A172 (cell line): ENCODE results near the gene TINAGL1. TPM values are rescaled to one million over a fixed set of nuclear protein-coding genes. Genes with fewer than 3 reads are reported as not detected.

Source experiments
- DNase-seq: peaks from one replicate; pipeline ENCODE4 v3.0.0-alpha.2; 2015; ENCODE audit warnings: low spot score
- total RNA-seq: library from RNA; depleted of rRNA; stranded (reverse); fragments of >200 nt; shearing (Covaris generic); gene quantifications from 2 replicates; pipeline ENCODE4 v1.2.3, GENCODE V29; 2014

Gene TINAGL1
- total RNA-seq, 1 experiment from 2014 or later, result 178 TPM

DNA sequence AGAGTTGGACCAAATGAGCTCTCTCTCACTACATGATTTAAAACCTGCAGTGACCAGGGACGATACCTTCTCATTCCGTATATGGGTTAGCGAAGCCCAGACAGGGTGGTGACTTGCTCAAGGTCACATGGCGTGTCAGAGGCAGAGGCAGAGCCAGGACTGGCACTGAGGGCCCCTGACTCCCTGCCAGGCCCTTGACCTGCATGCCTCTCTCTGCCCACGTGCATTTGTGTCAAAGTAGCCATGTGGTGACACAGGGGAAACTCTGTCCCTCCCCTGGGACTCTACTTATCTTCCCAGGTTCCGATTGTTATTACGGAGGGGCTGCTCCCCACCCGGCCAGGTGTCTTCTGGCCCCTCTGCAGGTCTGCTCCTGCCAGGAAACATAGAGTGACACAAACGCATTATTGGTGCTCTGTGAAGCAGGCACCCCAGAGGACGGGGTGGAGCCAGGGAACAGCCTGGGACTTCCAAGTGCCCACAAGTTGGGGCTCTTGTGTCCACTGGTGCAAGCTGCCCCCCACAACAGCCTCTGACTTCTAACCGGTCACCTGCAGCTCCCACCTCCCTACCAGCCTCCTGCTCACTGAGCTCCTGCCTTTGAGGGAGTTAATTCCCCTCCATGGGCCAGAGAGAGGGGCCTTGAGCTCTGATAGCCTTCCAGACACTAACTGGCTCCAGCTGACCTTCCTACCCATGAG lies 7.3 kb upstream of the TINAGL1 start:
- DNase-seq, result no peak

DNA sequence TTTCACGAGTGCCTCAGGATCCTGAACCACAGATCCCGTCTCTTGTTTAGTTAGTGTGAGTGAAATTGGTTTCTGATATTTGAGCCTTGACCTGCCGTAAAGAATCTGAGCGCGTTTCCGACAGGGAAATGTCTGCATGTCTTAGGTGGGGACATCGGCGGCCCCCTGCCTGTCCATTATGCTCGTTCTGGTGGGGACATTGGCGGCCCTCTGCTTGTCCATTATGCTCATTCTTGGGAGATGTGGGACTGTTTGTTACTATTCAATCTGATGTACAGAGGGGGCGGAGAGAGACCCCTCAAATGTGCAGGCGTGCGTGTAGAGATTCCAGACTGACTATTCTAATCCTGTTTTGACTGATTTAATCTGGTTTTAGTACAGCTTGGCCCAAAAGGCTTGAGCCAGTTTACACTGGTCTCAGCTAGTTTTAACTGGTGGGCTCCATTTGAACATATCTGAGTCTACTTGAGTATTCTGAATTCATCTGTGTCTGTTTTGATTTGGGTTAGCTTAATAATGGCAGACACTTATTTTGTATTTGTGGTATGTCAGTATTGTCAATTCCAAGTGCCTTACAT lies 6.6 kb upstream of the TINAGL1 start:
- no peak for DNase-seq

DNA sequence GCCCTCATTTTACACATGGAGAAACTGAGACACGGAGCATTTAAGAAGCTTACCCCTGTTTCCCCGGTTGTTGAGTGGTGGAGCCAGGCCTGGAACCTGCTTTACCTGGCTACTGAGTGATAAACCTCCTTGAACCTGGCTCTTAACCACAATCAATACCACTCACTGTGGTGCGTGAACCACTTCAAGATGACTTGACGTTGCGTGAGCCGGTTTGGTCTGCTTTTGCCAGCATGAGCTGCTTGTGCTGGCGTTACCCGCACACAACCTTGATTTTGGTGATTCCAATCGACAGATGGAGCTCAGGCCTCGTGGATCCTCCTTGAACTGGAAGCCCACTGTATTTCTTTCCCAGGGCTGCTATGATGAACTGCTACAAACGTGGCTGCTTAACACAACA lies 6.1 kb upstream of the TINAGL1 start:
- no peak for DNase-seq

DNA sequence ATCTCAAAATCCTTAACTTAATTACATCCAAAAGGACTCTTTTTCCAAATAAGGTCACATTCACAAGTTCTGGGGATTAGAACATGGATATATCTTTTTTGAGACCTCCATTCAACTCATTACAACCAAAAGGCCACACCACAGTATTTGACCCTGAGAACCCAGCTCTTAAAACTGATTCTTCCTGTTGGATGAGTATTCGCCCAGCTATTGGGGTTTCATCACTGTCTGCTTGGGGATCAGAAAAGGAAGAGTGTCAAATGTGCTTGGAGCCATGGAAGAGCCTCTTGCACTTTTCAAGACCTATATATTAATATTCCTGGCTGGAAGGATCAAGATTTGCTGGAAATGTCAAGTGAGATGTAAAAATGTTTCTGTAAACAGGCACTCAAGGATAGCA lies 5.4 kb upstream of the TINAGL1 start:
- no peak for DNase-seq

DNA sequence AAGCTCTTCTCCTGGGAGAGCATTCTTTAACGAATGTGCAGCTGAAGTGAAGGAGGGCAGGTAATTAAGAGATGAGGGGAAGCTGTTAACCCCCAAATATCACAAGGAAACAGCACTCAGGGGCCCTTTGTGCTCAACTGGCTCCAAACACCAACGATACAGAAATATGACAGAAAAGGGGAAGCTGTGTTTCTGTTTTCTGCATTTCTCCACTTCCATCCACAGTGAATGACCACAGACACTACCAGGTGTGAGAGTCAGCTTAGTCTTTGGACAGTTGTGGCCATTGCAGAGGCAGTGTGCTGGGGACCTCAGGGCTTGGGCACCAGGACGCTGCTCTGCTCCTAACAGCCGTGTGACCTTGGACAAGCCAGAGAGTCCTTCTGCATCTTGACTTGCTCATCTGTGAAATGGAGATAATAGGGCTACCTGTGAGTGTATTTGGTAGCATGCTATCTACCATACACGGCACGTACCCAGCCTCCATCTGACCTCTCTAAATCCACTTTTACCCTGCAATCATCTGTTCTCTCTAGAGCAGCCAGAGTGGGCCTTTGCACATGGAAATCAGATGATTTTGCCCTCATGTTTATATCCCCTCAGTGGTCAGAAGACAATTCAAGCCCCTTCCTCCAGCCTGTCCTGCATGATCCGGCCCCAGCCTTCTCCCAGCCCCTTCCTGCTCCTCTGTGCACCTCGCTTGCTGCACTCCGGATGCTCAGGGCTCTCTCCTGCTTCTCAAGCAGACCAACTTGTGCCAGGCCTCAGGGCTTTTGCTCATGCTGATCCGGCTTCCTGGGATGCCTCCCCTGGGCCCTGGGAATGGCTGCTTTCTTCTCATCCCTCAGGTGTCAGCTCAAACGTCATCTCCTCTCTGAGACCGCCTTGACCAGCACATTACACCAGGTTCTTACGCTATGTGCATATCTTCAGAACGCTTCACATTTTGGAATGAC lies 4.7 kb upstream of the TINAGL1 start:
- DNase-seq, result no peak

DNA sequence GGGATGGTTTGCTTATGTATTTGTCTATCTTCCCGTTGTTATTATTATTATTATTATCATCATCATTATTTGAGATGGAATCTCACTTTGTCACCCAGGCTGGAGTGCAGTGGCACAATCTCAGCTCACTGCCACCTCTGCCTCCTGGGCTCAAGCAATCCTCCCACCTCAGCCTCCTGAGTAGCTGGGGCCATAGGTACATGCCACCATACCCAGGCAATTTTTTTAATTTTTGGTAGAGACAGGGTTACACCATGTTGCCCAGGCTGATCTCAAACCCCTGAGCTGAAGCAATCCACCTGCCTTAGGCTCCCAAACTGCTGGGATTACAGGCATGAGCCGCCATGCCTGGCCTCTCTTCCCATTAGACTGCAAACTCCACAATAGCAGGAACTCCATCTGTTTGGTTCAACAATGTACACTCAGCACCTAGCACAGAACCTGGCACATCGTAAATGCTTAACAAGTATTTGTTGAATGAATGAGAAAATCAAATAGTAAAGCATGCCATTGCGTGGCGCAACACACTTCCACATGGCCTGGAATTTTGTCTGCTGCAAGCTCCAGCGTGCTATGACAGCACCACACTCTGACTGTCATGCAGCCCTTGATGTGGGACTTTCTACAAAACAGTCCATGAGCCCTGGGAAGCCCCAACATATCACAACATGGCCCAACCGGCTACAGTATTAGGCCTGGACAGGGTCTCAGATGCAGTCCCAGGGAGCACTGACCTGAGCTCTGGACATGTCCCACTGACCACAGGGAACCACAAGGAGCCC lies 3.8 kb upstream of the TINAGL1 start:
- no peak for DNase-seq

DNA sequence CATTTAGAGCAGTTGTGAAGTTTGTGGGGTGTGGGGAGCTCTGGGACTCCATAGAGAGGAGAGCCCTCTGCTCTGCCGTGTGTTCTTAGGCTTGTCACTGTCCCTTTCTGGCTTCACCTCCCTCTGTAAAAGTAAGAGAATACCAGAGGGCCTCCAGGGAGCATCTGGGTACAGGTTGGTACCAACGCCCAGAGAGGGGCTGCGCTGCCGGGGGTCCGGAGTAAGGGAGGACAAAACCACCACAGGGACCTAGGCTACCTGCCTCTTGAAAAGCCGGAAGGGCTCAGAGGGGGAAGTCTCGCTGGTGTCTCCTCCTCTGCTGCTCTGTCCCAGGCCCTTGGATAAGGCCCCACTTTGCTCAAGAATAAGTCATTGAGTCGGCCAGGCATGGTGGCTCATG lies 3.1 kb upstream of the TINAGL1 start:
- DNase-seq, result no peak

DNA sequence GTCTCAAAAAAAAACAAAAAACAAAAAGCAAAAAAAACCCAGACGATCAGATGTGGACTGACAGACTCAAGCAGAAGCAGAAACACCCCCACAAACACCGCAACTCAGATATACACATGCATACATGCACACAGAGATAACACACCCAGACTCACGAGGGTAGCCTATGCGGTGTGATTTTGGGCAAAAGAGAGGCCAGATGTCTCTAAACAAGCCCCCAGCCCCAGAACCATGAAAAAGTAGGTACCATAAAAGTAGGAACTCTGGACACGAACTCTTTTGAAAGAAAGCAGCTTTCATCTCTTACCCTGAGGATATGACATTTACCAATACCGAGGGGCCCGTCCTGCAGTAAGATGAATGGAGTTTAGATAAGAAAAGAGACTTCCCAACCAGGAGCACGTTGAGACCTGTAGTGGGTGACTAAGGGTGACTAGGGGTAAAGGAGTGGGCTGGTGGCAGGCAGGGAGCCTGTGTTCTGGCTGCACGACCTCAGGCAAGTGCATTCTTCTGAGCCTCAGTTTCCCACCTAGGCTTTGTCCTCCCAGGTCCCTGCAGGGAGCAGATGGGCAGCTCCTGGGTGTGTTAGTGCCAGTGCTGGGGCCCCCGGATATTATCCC lies 1.5 kb upstream of the TINAGL1 start:
- DNase-seq, result no peak

DNA sequence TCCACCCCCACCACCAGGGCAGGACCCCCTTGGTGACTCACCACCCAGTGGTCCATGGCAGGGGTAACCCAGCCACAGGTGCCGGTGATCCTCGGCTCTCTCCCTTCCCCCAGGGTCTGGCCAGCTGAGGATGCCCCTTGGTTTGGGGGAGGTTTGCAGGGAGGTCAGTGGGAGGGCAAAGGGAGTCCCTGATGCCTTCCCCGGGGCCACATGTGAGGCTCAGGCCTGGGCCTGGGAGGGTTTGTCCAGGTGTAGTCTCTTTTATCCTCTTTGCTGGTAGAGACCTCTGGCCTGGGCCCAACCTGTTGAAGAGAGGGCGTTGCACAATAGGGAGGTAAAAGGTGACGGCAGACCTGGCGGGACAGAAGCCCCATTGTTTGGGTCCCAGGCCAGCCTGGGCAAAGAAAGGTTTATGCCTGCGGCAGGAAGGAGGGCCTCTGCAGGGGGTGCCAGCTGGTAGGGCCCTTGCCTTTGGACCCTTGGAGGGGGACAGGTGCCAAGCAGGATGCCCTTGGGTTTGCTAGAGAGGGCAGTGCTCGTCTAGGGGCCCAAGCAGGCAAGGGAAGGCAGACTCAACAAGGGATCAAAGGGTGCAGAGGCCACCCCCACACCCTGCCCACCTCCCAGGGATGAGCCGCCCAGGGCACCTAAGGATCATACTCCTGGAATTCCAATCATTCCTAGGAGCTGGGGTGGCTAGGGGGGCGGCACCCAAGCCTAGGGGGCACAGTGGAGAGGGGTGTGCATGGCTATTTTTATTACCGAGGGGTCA lies 760 bp upstream of the TINAGL1 start:
- no peak for DNase-seq

DNA sequence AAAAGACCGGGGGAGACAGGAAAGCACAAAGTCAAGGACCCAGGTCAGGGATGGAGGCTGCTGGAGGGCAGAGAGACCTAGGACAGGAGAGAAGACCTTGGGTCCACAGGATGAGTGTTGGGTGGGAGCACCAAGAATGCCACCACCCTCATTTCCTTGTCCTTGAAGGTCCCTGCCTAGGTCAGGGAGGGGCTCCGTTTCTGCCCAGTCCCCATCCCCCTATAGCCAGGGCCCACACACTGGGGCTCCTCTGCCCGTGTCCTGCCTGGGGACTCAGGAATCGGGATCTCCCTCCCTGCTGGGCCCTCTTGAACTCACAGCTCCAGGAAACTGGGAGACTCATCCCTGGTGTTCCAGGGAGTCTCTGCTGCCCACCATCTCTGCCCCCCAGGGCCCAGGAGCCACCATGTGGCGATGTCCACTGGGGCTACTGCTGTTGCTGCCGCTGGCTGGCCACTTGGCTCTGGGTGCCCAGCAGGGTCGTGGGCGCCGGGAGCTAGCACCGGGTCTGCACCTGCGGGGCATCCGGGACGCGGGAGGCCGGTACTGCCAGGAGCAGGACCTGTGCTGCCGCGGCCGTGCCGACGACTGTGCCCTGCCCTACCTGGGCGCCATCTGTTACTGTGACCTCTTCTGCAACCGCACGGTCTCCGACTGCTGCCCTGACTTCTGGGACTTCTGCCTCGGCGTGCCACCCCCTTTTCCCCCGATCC lies 584 bp downstream of the TINAGL1 start:
- no peak for DNase-seq

DNA sequence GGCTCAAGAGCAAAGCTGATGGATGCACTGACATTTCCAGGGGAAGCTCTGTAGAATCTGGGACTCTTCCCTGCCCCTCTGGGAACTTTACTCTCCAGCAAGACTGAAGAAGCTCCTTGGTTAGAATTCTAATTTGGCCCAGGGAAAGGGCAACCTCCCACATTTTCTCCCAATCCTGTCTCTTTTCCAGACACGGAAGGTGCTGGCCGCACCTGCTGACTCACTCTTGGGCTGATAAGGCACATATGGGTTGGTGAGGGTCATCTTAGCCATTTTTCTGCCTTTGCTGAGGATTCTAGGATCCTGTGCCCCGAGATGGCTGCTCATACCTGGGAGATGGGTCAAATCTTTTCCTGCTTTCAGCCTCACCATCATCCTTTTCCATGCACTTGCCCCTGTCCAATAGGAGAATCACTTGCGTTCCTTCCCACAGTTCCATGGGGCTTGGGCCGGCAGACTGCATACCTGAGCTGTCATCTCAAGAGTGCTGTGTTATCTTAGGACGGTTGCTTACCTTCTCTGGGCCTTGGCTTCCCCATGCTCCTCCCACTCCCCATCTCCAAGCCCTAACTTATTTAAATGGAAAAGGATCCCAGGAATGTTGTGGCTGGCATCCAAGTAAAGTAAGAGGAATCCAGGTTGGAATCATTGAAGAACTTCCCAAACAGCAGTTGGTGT lies 1.3 kb downstream of the TINAGL1 start:
- peak; percentile 53 for DNase-seq

DNA sequence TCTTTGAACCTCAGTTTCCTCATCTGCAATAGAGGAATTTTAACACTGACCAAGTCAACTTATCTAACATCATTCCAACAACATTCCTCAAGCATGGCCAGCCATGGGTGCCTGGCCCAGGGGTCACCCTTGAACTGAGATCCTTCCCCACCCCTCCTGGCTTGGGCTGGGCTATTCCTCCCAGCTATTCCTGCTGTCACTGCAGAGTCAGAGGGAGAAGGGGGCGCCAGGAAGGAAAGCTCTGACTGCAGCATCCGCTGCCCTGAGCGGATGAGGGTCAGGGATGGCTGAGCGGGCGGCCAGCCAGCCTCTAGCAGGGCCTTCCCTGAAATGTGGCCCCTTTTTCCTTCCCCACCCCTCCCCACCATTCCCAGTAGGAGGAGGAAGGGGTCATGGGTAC lies 3.1 kb downstream of the TINAGL1 start:
- no peak for DNase-seq

DNA sequence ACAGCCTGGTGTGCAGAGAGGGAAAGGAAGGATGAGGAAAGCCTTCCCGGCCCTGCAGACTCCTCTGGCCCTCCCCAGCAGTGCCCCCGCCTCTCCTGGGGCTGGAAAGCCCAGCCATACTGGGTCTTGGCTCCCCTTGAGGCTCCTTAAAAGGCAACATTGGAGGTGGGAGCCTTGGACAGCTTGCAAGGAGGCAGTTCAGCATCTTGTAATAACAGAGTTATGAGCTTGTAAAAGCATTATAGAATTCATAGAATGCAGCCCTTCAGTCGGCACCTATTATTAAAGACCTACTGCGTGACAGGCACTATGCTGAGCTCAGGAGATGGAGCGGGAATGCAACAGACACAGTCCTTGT lies 4.2 kb downstream of the TINAGL1 start:
- no peak for DNase-seq

DNA sequence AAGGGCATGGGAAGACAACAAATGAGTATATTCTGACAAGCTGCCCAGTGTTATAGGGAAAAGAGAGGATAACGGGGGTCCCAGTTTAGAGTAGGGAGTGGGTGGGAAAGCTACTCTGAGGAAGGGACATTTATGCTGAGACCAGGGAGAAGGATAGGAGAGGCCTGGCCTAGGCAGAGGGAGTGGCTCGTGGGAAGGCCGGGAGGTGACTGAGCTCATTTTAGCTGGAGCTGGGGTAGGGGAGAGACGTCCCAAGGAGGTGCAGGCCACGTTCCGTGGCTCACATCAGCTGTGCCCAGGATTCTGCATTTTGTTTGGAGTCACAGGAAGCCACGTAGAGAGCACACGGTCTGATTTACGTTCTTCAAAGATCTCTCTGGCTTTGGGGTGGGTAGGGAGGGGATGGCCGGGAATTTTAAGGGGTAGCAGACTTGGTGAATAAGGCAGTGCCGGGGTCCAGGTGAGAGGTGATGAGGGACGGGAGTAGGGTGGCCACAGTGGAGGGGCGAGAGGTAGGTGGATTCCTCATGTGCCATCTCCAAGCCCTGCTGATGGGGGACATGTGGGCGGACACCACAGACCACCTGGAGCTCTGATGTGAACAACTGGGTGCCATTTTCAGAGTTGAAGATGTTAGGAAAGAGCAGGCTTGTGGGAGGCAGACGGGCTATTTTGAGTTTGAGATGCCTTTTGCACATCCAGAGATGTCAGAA lies 4.7 kb downstream of the TINAGL1 start:
- no peak for DNase-seq

DNA sequence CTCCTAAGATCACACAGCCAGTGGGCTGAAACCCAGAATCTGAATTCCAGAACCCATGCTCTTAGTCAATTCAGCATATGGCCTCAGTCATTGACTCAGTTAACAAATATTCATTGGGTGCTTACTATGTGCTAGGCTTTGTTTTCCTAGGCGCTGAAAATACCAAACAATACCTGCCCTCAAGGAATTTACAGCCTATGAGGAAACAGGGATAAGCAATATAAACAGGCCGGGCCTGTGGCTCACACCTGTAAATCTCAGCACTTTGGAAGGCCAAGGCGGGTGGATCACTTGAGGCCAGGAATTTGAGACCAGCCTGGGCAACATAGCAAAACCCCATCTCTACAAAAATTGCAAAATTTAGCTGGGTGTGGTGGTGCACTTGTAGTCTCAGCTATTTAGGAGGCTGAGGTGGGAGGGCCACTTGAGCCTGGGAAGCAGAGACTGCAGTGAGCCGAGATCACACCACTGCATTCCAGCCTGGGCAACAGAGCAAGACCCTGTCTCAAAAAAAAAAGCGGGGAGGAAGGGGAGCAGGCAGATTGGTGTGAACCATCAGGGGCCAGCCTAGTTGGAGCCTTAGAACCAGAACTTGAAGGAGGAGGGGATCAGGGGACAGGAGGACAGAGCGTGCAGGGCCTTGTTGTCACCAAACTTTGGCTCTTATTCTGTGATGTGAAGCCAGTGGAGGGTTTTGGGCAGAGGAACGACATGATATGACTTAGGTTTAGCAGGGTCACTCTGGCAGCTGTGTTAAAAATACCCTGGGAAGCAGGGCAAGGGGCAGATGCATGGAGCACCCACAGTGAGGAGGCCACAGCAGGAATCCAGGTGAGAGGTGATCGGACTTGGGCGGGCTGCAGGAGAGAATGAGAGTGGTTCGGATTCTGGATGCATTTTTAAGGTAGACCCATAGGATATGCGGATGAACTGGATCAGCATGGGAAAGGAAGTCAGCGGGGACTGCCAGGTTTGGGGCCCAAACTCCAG lies 5.8 kb downstream of the TINAGL1 start:
- DNase-seq, result no peak

DNA sequence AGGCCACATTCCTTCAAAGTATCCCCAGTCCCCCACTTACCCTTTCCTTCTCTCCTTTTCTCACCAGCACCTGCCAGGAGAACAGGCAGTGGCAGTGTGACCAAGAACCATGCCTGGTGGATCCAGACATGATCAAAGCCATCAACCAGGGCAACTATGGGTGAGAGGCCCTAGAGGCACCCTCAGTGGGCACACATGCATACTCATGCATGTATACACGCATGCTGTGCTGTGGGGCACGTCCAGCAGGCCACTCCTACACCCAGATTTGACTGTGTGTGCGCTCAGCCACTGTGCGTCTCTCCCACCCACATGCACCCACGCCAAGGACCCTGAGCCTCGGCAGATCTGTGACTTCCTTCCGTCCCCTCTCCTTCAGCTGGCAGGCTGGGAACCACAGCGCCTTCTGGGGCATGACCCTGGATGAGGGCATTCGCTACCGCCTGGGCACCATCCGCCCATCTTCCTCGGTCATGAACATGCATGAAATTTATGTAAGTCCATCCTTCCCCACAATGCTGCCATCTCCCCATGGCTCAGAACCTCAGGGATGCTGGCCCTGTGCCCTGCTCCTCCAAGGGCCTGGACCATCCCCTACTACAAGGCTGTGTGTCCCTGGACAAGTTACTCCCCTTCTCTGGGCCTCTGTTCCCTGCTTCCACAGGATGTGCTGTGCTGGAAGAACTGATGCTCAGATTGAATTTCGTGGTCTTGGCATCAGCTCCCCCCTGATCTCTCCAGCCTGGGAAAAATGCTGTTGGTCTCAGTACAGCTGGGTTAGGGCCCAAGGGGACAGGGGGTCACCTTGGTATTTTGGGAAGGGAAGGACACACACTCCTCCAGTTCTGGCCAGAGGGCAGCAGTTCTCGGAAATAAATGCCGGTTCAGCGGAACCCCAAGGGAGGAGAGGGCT lies 7.0 kb downstream of the TINAGL1 start:
- no peak for DNase-seq
